Panc1 (cell line): ENCODE data around the gene SUCO. TPM values are rescaled to one million over a fixed set of nuclear protein-coding genes. Genes with fewer than 3 reads are reported as not detected.

Experiments used
- ATAC-seq: fragments of 200-7000 bp; cut with Tn5 transposase; 2 replicates; pipeline ENCODE4 v1.9.1; 2020; ENCODE audit warnings: mild to moderate bottlenecking, moderate library complexity
- BruUV-seq: library from RNA; stranded (reverse); fragments of 400-500 nt; replicated peaks from 2 replicates; lab custom pipeline; 2021; lab: Mats Ljungman, UMichigan
- CTCF ChIA-PET: fragments of 300-600 bp; sonication (Branson Sonifier 250); formaldehyde crosslinking; loops from one replicate; lab custom pipeline; 2022; ENCODE audit warnings: antibody characterized with exemption; lab: Charles Lee
- POLR2A ChIA-PET: fragments of 300-600 bp; sonication (Branson Sonifier 250); formaldehyde crosslinking; loops from one replicate; lab custom pipeline; 2022; ENCODE audit warnings: antibody characterized with exemption; lab: Charles Lee
- DNase-seq: peaks from one replicate; pipeline ENCODE4 v3.0.0-alpha.2; 2010; ENCODE audit warnings: low read depth, low spot score
- H3K27ac ChIP-seq: 2 replicates; pipeline ENCODE4 v1.5.1; 2011; ENCODE audit warnings: mild to moderate bottlenecking, low read length, inconsistent platforms
- H3K27me3 ChIP-seq: fragments of 200-500 bp; sonication (Bioruptor generic); 2 replicates; pipeline ENCODE4 v1.6.0; 2014; ENCODE audit warnings: low read length, inconsistent platforms; ENCODE audit not compliant: control insufficient read depth, insufficient read depth
- H3K36me3 ChIP-seq: fragments of 200-500 bp; sonication (Bioruptor generic); 2 replicates; pipeline ENCODE4 v1.5.1; 2014; ENCODE audit warnings: inconsistent platforms, mild to moderate bottlenecking, low read length, moderate library complexity; ENCODE audit not compliant: control insufficient read depth, insufficient read depth
- H3K4me1 ChIP-seq: 2 replicates; pipeline ENCODE4 v1.5.1; 2011; ENCODE audit warnings: inconsistent platforms, mild to moderate bottlenecking, low read length, moderate library complexity; ENCODE audit not compliant: control insufficient read depth, insufficient read depth
- H3K4me3 ChIP-seq, 2 experiments: 2 replicates each; pipeline ENCODE4 v1.5.1; 2011 to 2012; ENCODE audit warnings: low read depth in 2 of 2, low read length in 2 of 2, mild to moderate bottlenecking in 2 of 2, inconsistent platforms in 1 of 2, moderate library complexity in 1 of 2
- H3K9me3 ChIP-seq: fragments of 200-500 bp; sonication (Bioruptor generic); 2 replicates; pipeline ENCODE4 v1.5.1; 2014; ENCODE audit warnings: low read depth, mild to moderate bottlenecking, inconsistent platforms, low read length, moderate library complexity; ENCODE audit not compliant: control insufficient read depth, insufficient read depth
- CTCF ChIP-seq: fragments of 450-650 bp; IDR thresholded peaks from 2 replicates; pipeline ENCODE4 v1.5.1; 2017; ENCODE audit warnings: mild to moderate bottlenecking
- POLR2AphosphoS5 ChIP-seq: IDR thresholded peaks from 2 replicates; pipeline ENCODE4 v1.6.1; 2012; ENCODE audit warnings: mild to moderate bottlenecking, low read depth, low read length, moderate library complexity
- REST ChIP-seq, 2 experiments: IDR thresholded peaks; 2 replicates each; pipeline ENCODE4 v1.6.1; 2011 to 2012; ENCODE audit warnings: low read depth in 2 of 2, control low read depth in 1 of 2, low read length in 1 of 2, mild to moderate bottlenecking in 1 of 2, moderate library complexity in 1 of 2; ENCODE audit not compliant: insufficient read depth in 1 of 2
- SIN3A ChIP-seq: IDR thresholded peaks from 2 replicates; pipeline ENCODE4 v1.6.1; 2012; ENCODE audit warnings: low read depth, mild to moderate bottlenecking, low read length, moderate library complexity, borderline replicate concordance; ENCODE audit not compliant: insufficient read depth
- TCF7L2 ChIP-seq: IDR thresholded peaks from 2 replicates; pipeline ENCODE4 v1.6.1; 2011; ENCODE audit warnings: mild to moderate bottlenecking, low read depth, low read length, inconsistent platforms
- in situ Hi-C: cut with HindIII; loops from 2 replicates; pipeline ENCODE4 v1.10.0; 2016; ENCODE audit warnings: low sequenced_read_pairs, low pct_unique_long_range_greater_than_20kb
- intact Hi-C: fragments of 100-400 bp; cut with micrococcal nuclease; formaldehyde crosslinking; loops from one replicate; pipeline ENCODE4 v1.10.0; 2022; ENCODE audit not compliant: unreplicated experiment
- total RNA-seq: library from RNA; stranded (reverse); gene quantifications from one replicate; pipeline ENCODE4 v1.2.1, GENCODE V29; 2021; ENCODE audit not compliant: unreplicated experiment

The SUCO gene
- total RNA-seq, 1 experiment from 2014 or later: 31.3 TPM

- ChIA-PET CTCF (no interaction called here), POLR2A (no interaction called here)
- TF ChIP-seq TCF7L2: no peak
- no peak for TF ChIP-seq POLR2AphosphoS5
- no peak for TF ChIP-seq REST (IDR thresholded peaks at IDR 0.05; ENCODE audit: insufficient read depth in 1 of 2, low read depth in 2 of 2, low read length in 1 of 2)
- no peak for TF ChIP-seq SIN3A
- TF ChIP-seq CTCF: no peak
- ATAC-seq (no peak), DNase-seq (no peak)
- no peak overlapping the region for H3K4me3 ChIP-seq
- no peaks in the 10 kb centered on the region for H3K27me3 ChIP-seq
- no peaks in the 10 kb centered on the region for H3K9me3 ChIP-seq
- H3K4me1 ChIP-seq: peaks cover 24% of the 10 kb centered on the region
- no TSS peak for BruUV-seq
- in situ Hi-C loops: no loop called here
- intact Hi-C loops: no loop called here
- H3K27ac ChIP-seq: no peak overlapping the region
- no peaks in the 10 kb centered on the region; the same call in 1 of the 2 replicates for H3K36me3 ChIP-seq
Observed at GRCh38 chr1:172537827-172538391, 5.0 kb downstream of the SUCO start.

GRCh38 chr1:172540635-172541034, 7.7 kb downstream of the SUCO start:
- ATAC-seq: no peak
- TF ChIP-seq CTCF (no peak), SIN3A (no peak), POLR2AphosphoS5 (no peak)
- BruUV-seq: no TSS peak
- H3K27me3 ChIP-seq: no peaks in the 10 kb centered on the region
- in situ Hi-C loops (no loop called here), intact Hi-C loops (no loop called here)
- ChIA-PET CTCF (no interaction called here), POLR2A (interaction anchor here (0.6 kb wide), 1 partner anchor 89 kb away, joined by 7 read pairs; no protein-coding TSS in a partner anchor)
- no peaks in the 10 kb centered on the region for H3K9me3 ChIP-seq
- no peaks in the 10 kb centered on the region for H3K36me3 ChIP-seq
- no peak for DNase-seq
- H3K4me1 ChIP-seq: peaks cover 11% of the 10 kb centered on the region; the same call in 1 of the 2 replicates
- no peak overlapping the region for H3K27ac ChIP-seq
- no peak overlapping the region for H3K4me3 ChIP-seq
